Measurements from ENCODE around the gene RBPJ.

RBPJ gene

DNA sequence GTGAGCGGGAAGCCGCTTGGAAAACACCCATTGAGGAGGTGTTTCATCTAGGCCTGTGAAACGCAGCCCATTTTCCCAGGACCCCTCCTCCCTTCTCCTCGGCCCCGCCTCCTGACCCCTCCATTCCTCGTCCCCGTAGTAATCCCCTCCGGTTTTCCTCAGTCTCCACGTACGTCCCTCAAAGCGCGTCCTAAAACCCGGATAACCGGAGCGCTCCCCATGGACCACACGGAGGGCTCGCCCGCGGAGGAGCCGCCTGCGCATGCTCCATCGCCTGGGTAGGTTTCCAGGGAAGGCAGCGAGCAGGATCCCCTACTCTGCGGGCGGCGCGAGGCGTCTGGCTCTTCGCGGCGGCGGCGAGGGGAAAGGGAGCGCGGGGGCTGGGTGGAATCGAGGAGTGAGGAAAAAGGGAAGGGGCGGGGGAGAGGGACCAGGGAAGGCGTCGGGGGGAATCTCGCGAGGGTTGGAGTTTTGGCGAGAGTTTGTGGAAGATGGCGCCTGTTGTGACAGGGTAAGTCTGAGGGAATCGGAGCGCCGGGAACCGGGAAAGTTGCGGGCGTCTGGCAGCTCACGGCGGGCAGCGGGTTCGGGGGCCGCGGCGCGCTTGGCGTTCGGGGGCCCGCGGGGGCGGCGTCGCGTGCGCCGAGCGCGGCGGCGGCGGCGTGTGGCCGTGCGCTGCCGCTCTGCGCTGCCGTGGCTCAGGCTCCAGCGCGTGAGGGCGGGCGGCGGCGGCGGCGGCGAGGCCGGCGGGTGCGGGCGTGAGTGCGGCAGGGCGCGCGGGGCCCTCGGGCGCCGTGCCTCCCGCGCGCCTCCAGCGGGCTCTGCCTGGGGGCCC, at the start of gene RBPJ:
Gene RBPJ, plus strand, starts transcription at position 477 of the 835 bp plus-strand sequence. Its CDS starts 15 bp downstream, at position 492.
- peak; percentile 91 for DNase-seq (ENCODE audit: low spot score)

DNA sequence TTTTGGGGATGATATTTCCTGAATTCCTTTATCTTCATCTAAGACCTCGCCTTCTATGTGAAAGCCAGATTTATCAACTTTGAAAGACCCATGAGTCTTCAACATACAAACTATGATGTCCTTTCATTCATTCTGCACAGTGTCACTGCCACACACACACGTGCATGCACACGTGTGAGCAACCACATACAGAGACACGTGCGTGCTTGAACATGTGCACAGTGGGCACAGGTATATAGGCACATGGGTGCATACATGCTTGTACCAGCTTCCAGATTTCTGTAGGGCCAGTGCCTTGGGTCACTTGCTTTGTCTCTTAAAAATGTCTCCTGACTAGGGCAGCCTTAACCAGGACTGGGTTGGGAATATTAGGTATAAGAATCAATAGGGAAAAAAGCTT, 49.1 kb upstream of the RBPJ start:
- DNase-seq (ENCODE audit: low spot score), result no peak

DNA sequence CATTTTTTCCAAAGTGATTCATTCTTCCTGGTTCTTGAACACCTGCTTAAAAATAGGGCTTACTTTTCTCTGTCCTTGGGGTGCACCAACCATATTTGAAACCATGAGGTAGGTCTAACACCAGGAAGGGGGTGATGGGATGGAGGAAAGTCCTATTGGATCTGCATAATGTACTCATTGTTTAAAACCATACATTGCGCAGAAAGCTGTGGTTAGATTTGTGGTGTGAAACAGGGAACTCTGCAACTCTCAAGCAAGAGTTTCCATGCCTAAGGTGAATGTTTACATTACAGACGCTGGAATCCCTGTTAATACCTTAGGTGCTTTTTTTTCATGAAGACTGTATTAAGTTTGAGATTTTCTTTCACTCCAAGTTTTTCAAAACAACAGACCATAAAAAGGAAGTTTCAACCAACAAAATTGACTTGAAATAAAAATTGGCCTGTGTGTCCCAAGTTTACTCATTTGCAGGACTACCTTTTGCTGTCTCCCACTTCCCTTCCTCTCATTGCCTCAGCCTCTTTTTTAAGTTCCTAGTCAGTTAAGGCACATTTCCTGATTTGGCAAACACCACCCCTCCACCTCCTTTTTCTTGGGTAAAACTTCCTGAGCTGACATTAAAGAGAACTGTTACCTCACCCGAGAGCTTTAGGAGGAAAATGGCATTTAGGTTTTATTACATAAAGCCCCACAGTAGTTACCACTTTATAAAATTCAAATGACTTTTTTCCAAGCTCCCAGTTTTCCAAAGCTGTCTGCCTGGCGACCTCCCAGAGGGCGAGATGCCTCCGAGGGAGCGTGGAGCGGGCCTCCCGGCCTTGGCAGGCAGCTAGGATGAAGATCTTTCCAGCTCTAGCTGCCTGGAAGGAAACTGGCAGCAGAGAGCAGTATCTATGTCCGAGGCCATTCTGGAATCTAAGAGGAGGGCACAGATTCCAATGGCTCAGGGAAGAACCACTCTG, 47.9 kb upstream of the RBPJ start:
- no peak for DNase-seq (ENCODE audit: low spot score)

DNA sequence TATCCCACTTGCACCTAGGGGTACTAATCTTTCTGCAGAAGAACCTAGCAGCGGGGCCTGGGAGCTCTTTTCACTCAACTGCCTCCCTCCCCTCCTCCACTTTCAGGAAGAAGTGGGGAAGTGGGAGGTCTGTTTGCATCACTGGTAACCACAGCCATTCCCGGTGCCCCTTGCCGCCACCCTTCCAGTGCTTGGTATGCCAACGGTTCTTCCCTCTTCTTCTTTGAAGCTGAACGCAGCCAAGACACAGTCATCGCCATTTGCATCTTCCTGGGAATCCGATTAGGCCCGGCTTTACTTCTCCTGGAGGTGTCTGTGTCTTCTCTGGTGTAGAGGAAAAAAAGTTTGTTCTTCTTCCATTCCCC, 47.2 kb upstream of the RBPJ start:
- DNase-seq (ENCODE audit: low spot score), result no peak

DNA sequence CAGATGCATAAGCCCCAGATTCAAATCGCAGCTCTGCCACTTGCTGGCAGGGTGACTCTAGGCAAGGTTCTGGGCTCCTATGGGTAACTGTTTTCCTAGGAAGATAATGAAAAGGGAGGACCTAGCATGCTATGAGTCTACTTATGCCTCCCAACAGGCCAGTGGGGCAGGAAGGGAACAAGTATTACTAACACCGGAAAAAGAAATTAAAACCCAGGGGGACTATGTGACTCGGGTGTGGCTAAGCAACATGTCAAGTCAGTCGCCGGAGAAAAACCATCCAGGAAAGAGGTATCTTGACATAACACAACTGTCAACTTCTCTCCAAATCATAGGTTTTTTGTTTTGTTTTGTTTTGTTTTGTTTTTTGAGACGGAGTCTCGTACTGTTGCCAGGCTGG, 45.5 kb upstream of the RBPJ start:
- no peak for DNase-seq (ENCODE audit: low spot score)

DNA sequence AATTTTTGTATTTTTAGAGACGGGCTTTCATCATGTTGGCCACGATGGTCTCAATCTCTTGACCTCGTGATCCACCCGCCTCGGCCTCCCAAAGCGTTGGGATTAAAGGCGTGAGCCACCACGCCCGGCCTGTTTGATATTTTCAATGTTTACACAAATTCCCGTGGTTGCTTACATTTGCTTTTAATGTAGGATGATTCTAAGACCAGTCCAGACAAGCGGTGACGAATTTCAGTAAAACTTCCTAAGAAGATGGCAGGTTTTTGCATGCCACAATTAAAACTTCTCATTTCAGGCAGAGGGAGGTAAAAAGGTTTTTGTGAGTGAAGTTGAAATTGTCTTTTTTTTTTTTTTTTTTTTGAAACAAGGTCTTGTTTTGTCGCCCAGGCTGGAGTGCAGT, 41.4 kb upstream of the RBPJ start:
- DNase-seq (ENCODE audit: low spot score), result no peak

DNA sequence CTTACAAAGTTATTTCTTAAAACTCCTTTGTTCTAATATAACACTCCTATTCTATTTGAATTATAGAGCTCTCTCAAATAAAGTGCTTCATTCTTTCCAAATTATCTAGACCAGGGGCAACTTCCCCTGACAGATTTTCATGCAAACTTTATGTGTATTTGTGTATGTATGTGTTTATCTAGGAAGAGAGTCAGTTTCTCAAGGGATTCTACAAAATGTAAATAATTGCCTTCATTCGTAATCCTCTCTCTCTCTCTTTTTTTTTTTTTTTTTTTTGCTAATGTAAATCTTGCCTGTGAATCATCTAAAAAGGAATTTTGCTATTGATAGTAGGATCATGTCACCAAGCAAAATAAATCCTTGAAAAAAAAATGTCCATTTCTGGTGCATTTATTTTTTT, 38.9 kb upstream of the RBPJ start:
- no peak for DNase-seq (ENCODE audit: low spot score)

DNA sequence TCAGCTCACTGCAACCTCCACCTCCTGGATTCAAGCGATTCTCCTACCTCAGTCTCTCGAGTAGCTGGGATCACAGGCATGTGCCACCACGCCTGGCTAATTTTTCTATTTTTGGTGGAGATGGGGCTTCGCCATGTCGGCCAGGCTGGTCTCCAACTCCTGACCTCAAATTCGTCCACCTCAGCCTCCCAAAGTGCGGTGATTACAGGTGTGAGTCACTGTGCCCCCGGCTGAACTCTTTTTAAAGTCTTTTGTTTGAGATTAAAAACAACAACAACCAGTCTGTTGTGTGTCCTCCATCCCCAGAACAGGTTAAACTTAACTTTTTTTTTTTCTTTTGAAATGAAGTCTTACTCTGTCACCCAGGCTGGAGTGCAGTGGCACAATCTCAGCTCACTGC, 36.3 kb upstream of the RBPJ start:
- DNase-seq (ENCODE audit: low spot score), result no peak

DNA sequence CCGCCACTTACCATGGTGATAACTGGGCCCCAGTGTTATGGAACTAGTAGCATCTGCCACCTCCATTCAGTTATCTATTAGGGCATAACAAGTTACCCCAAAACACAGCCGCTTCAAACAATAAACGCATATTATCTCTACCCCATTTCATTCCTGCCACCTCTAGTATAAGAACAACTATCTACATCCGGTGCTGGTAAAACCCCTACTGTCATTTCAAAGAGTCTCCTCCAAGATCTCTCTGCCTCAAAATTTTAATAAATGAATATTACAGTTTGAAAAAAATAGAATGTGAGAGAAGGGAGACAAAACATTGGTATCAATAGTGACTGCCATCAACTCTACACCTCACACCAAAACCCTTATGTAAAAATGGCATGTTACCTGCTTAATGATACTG, 35.5 kb upstream of the RBPJ start:
- no peak for DNase-seq (ENCODE audit: low spot score)

DNA sequence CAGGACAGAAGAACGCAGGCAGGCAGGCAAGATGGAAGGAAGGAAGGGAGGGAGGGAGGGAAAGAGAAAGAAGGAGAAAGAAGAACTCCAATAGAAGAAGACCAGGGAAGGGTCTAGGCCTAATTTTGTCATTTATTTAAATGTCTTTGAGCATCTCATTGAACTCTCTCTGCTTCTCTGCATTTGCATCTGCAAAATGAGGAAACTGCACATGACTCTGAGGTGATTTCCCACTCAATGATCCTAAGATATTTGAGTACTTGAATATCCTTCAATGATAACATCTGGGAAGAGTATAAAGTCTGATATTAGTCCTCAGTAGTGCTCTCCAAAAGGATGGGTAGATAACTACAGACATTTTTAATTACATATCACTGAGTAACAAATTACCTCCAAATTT, 33.1 kb upstream of the RBPJ start:
- no peak for DNase-seq (ENCODE audit: low spot score)

DNA sequence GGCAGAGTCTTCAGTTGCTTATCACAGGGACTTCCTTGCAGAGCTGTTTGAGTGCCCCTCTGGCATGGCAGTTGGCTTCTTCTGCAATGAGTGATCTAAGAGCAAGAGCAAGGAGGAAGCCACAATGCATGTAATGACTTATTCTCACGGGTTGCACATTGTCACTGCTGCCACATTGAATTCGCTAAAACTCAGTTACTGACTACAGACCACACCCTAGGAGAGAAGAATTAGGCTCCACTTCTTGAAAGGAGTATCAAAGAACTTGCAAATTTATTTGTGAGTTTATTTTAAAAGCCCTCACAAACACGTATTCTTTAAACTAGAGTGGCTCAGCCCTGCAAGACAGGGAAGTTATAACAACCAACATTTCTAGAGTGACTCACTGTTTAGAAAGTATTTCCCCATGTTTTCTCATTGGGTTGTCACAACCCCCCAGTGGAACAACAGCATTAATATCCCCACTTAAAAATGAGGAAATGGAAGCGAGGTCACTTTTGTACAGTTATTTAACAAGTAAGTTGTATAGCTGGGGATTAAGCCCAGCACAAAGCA, 32.4 kb upstream of the RBPJ start:
- DNase-seq (ENCODE audit: low spot score), result peak; percentile 77

DNA sequence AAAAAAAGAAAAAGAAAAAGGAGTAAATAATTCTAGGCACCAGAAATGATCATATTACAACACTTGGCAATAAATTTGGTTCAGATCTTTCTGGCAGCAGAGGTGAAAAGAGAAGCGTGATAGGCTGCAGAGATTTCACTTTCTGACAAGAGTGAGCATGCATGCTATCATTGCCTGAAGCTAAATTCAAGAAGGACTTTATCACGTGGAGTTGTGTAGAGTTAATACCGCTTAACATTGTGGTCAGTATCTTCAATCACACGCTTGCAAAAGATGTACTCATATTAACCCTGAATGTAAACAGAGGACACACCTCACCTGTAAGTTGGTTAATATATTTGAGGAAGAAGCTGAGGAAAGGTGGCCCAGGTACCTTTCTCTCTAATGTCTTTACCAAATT, 31.4 kb upstream of the RBPJ start:
- no peak for DNase-seq (ENCODE audit: low spot score)

DNA sequence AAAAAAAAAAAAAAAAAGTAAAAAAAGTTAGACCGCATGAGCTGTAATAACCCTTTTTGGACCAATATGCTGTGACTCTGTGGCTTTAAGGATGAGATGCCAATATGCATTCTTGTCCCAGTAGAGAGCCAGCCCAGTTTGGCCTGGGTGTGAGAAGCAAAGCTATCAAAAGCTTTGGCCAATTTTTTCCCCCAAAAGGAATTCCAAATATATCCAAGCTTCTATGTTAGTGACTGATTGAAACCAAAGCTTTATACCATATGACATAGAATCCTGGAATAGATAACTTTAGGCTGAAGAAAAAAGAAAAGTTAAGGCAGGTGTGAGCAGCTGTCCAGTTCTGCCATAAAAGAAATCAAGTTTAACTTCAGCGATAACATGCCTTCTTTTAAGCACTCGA, 30.5 kb upstream of the RBPJ start:
- DNase-seq (ENCODE audit: low spot score), result no peak

DNA sequence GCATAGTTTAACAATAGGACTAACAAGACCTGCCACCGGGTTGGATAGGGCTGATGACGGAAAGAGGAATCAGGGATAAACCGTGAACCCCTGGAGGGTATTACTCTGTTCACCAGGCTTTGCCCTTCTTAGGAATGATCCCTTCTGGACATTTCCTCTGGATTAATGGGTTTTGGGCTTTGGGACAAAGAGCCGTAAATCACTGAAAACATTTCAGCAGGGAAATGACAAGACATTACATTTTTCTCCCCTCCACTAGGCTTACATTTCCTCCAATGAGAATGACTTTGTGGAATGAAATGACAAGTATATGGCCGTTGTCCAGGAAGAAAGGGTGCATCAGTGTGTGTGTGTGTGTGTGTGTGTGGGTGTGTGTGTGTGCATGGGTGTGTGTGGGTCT, 25.9 kb upstream of the RBPJ start:
- DNase-seq (ENCODE audit: low spot score), result no peak

DNA sequence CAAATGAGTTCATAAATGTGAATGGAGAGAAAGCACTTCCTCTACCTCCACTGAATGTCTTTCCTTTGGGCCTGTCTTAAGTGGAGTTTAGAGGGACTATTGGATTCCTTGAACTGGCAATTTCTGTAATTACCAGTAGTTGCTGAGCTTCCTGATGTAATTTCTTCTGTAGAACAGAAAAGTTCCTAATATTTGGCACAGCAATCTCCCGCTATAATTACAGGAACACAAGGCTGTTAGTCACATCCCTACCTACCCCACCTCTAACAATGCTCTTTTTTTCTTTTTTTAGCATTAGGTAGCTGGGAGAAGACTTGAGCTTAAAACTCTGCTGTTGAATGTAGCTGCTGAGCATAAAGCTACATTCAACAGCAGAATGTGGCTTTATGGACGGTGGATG, 24.8 kb upstream of the RBPJ start:
- DNase-seq (ENCODE audit: low spot score), result no peak

DNA sequence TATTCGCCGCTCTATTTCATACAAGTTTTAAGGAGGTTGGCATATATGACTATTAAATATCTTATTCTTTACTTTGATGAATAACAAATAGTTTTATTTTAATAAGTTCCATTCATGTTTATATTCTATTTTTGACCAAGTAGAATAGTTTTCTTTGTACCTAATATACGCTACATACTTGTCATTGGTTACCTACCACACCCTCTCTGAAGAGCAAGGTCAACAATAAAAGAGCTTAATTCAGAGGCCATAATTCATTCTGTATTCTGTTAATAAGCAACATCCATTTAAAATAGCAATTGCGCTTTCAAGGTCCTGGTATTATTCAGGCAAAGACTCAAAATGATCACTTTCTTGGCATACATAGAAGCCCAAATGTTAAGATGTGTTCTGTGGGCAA, 24.3 kb upstream of the RBPJ start:
- DNase-seq (ENCODE audit: low spot score), result no peak

DNA sequence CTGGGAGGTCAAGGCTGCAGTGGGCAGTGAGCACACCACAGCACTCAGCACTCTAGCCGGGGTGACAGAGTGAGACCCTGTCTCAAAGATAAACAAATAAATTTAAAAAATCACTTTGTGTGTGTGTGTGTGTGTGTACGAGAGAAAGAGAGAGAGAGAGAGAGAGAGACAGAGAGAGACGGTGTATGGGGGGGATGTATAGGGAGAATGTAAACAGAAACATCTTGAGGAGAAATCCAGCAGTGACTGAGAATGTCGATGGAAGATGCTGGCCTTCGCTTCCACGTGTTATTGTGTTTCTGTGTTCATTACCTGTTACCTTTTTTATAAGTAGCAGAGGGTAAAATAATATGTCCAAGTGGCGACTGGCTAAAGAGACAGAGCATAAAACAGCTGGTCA, 23.6 kb upstream of the RBPJ start:
- DNase-seq (ENCODE audit: low spot score), result no peak

DNA sequence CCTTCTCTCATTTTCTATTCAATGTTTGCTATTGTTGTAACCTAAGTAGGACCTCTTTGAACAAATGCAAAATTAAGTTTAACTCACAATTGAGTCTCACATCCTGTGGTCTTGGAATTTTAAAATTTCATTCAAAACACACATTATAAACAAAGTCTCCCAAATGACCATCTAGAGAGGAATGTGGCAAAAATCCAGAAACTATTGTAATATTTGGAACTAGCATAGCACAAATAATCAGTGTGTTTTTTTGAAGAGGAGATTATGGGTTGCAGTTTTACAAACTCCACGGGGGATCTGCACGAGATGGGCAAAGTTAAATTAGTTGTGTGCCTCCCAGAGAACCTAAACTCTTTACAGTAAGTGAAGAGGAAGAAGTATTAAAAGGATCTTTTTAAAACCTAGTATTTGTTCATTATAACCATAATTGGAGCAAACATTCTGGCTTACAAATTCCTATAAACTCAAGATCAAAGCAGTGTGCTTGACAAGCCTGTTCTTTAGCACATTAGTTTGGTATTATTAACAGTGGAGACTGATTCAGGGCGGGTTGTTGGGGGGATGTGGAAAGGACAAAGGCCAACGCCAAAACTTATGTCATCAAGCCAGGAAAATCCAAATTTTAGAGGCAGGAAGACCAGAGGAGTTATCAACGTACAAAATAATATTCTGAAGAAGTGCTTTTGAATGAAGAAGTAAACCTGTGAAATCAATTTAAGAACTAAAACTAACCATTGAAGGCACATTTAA, 22.4 kb upstream of the RBPJ start:
- peak; percentile 58 for DNase-seq (ENCODE audit: low spot score)

DNA sequence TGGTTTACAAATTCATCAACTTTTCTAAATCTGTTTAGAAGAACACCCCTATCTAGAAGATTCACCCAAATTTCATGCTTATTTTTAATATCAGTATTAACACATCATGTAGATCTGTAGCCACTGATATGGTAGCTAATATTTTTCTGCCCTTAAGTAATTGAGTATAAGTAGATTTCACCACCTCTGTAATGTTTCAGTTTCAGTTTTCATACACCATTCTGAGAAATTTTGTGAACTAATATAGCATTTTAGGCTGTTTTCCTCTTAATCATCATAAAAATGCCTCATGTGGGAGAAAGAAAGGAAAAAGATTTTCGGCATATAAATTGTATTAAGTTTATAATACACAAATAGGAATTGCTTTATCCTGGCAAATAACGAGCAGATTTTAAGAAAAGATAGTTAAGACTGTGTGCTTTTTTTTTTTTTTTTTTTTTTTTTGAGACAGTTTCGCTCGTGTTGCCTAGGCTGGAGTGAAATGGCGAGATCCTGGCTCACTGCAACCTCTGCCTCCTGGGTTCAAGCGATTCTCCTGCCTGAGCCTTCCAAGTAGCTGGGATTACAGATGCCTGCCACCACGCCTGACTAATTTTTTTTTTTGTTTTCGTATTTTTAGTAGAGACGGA, 21.4 kb upstream of the RBPJ start:
- DNase-seq (ENCODE audit: low spot score), result no peak

DNA sequence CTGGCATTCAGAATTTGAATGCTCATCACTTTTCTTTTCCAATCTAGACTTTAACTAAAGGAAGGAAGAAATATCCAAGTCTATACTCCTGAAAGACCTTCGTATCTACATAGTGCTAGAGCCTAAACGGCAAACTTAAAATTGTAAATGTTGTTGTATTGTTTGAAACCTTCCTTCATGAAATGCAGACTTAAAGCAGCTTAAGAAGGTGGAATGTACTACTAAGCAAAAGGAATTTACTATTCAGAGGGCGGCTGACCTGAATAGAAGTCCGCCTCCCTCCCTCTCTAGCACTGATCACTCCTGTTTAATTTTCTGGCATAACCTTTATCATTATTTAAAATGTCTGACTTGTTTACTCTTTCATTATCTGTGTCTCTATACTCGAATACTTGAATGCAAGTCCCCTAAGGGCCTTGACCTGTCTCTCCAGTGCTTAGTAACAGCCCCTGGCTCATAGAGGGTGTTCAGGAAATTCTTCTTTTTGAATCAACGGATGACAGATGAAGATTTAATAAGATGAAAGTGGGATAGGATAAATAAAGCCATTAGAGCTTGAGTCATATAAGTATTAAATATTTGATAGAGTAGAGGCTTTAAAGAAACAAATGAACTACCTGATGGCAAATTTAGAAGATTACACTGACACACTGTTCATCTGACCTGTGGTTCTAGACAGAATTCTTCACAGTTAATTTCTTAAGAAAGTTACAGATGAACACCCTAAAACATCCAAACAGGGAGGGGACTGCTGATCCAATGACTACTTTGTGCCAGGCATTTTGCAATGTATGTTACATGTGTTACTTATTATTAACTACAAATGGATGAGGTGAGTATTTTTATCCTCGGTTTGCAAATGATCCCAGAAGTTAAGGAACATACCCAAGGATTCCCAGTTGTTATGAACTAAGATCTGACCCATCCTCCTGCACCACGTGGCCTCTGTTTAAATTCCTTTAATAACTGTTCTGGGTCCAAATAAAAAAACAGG, 20.2 kb upstream of the RBPJ start:
- peak; percentile 14 for DNase-seq (ENCODE audit: low spot score)

All from AG08395 (cell line).